ENCODE data around the gene ARMC2.

Gene ARMC2

GRCh38 chr6:108848116-108848868, at the start of gene ARMC2:
ARMC2 (plus strand) TSS chr6:108848422; CDS start chr6:108854268, 5,846 bp downstream.
- DNase-seq (ENCODE audit: low read depth): peak; percentile 82
- H3K4me3 ChIP-seq (ENCODE audit: low read depth, low read length): peak within 1 kb of the TSS; percentile 86
- TF ChIP-seq CTCF (conservative IDR thresholded peaks at IDR 0.05; ENCODE audit: low read depth, low read length): no peak

GRCh38 chr6:108798670-108799353, 49.4 kb upstream of the ARMC2 start:
- peak; percentile 9 for DNase-seq (ENCODE audit: low read depth)
- TF ChIP-seq CTCF (conservative IDR thresholded peaks at IDR 0.05; ENCODE audit: low read depth, low read length): no peak
- no peak overlapping the region for H3K4me3 ChIP-seq (ENCODE audit: low read depth, low read length)

- no peak overlapping the region for H3K4me3 ChIP-seq (ENCODE audit: low read depth, low read length)
- TF ChIP-seq CTCF (conservative IDR thresholded peaks at IDR 0.05; ENCODE audit: low read depth, low read length): no peak
- DNase-seq (ENCODE audit: low read depth): no peak
Measured at GRCh38 chr6:108799354-108799717, 48.9 kb upstream of the ARMC2 start.

GRCh38 chr6:108799791-108800190, 48.4 kb upstream of the ARMC2 start:
- no peak for DNase-seq (ENCODE audit: low read depth)
- H3K4me3 ChIP-seq (ENCODE audit: low read depth, low read length): no peak overlapping the region
- no peak for TF ChIP-seq CTCF (conservative IDR thresholded peaks at IDR 0.05; ENCODE audit: low read depth, low read length)

- TF ChIP-seq CTCF (conservative IDR thresholded peaks at IDR 0.05; ENCODE audit: low read depth, low read length): no peak
- H3K4me3 ChIP-seq (ENCODE audit: low read depth, low read length): no peak overlapping the region
- no peak for DNase-seq (ENCODE audit: low read depth)
Measured at GRCh38 chr6:108800427-108800864, 47.8 kb upstream of the ARMC2 start.

- no peak for TF ChIP-seq CTCF (conservative IDR thresholded peaks at IDR 0.05; ENCODE audit: low read depth, low read length)
- DNase-seq (ENCODE audit: low read depth): no peak
- no peak overlapping the region for H3K4me3 ChIP-seq (ENCODE audit: low read depth, low read length)
Measured at GRCh38 chr6:108801366-108801765, 46.9 kb upstream of the ARMC2 start.
